Activated B cell treated with CpG ODN at 0.5 μM for 24 hours (primary cell): Measurements from ENCODE around the gene MAML2. TPM values are rescaled to one million over a fixed set of nuclear protein-coding genes. Genes with fewer than 3 reads are reported as not detected.
A peak's percentile ranks its signal among the peaks of the same experiment; 100 is the strongest.

Experiments
- ATAC-seq: fragments of 200-7000 bp; cut with Tn5 transposase; one replicate; pipeline ENCODE4 v1.10.0; 2021; ENCODE audit warnings: low read depth, mild to moderate bottlenecking, moderate library complexity
- CTCF ChIA-PET: fragments of 350-600 bp; sonication (Branson Sonifier 250); formaldehyde crosslinking; loops from one replicate; lab custom pipeline; 2021; ENCODE audit warnings: antibody characterized with exemption; lab: Charles Lee
- POLR2A ChIA-PET: fragments of 350-600 bp; sonication (Branson Sonifier 250); formaldehyde crosslinking; loops from one replicate; lab custom pipeline; 2021; ENCODE audit warnings: antibody characterized with exemption; lab: Charles Lee
- DNase-seq: peaks from one replicate; pipeline ENCODE4 v3.0.0; 2022
- H3K27ac Mint-ChIP-seq: one replicate; pipeline ENCODE4 v1.8.0; 2020; ENCODE audit warnings: mixed read lengths
- H3K27me3 Mint-ChIP-seq: one replicate; pipeline ENCODE4 v1.8.0; 2021; ENCODE audit warnings: mixed read lengths
- H3K36me3 Mint-ChIP-seq: one replicate; pipeline ENCODE4 v1.8.0; 2021; ENCODE audit warnings: low read depth, mixed read lengths
- H3K4me1 Mint-ChIP-seq: one replicate; pipeline ENCODE4 v1.8.0; 2021; ENCODE audit warnings: mixed read lengths
- H3K4me3 Mint-ChIP-seq: one replicate; pipeline ENCODE4 v1.8.0; 2020; ENCODE audit warnings: mild to moderate bottlenecking, mixed read lengths
- H3K9me3 Mint-ChIP-seq: one replicate; pipeline ENCODE4 v1.8.0; 2020; ENCODE audit warnings: mixed read lengths
- intact Hi-C: fragments of 100-400 bp; cut with micrococcal nuclease; formaldehyde crosslinking; loops from one replicate; pipeline ENCODE4 v1.15.1; 2024
- total RNA-seq: library from RNA; stranded (reverse); gene quantifications from 2 replicates; pipeline ENCODE4 v1.2.3, GENCODE V29; 2022
- TF ChIP-seq, protein P1 (sequence below): fragments of 200-600 bp; IDR thresholded peaks from one replicate; pipeline ENCODE4 v1.8.0; 2022; ENCODE audit warnings: antibody characterized with exemption, mild to moderate bottlenecking

MAML2 gene
- total RNA-seq, 1 donor from 2014 or later, result 24.8 TPM

DNA sequence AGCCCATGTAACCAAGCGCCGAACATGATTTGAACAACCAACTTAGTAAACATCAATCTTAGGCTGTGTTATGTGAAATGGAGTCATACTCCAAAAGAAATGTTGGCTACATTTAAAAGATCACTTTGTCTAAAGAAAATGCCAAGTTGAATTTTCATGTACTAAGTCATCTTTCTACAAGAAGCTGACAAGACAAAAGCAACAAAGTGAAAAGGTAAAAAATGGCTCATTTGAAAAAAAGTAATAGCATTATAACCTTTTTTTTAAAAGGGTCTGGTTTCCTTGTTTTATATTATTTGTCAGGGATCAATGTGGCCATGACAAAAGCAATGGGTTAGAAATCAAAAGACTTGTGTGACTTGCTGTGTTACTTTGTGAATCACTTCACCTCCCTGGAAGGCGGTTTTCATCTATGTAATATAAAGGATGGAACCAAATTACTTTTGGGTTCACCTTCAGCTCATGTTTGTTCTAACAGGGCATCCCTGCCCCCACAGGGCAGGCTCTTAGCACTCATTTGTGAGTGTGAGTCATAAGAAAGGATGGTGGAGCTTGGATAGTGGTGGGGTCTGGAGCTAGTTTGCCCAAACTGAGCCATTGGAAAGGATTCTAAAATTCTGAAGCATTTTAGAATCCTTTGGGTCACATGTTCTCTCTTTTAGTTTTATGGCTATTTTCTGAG lies 287.1 kb downstream of the MAML2 start:
- Mint-ChIP-seq H3K36me3 (peaks cover 13% of the 10 kb centered on the region), H3K4me1 (peaks cover 19% of the 10 kb centered on the region), H3K4me3 (no peak overlapping the region), H3K27ac (no peak overlapping the region), H3K9me3 (no peaks in the 10 kb centered on the region), H3K27me3 (no peaks in the 10 kb centered on the region)
- intact Hi-C loops, result loop anchor here (1.0 to 5.0 kb wide), 5 partner anchors 19 to 337 kb away; partner anchors contain the start of gene MAML2
- TF ChIP-seq, protein P1, sequence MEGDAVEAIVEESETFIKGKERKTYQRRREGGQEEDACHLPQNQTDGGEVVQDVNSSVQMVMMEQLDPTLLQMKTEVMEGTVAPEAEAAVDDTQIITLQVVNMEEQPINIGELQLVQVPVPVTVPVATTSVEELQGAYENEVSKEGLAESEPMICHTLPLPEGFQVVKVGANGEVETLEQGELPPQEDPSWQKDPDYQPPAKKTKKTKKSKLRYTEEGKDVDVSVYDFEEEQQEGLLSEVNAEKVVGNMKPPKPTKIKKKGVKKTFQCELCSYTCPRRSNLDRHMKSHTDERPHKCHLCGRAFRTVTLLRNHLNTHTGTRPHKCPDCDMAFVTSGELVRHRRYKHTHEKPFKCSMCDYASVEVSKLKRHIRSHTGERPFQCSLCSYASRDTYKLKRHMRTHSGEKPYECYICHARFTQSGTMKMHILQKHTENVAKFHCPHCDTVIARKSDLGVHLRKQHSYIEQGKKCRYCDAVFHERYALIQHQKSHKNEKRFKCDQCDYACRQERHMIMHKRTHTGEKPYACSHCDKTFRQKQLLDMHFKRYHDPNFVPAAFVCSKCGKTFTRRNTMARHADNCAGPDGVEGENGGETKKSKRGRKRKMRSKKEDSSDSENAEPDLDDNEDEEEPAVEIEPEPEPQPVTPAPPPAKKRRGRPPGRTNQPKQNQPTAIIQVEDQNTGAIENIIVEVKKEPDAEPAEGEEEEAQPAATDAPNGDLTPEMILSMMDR, result no peak
- ATAC-seq (no peak), DNase-seq (no peak)
- ChIA-PET CTCF (interaction anchor here (0.7 to 7.3 kb wide), 24 partner anchors 8 to 369 kb away, joined by 3 to 116 read pairs (median 4); partner anchors contain the start of genes CCDC82, JRKL and MAML2), POLR2A (interaction anchor here (0.6 to 1.9 kb wide), 5 partner anchors 24 to 287 kb away, joined by 3 to 12 read pairs (median 8); partner anchors contain the start of gene MAML2)

DNA sequence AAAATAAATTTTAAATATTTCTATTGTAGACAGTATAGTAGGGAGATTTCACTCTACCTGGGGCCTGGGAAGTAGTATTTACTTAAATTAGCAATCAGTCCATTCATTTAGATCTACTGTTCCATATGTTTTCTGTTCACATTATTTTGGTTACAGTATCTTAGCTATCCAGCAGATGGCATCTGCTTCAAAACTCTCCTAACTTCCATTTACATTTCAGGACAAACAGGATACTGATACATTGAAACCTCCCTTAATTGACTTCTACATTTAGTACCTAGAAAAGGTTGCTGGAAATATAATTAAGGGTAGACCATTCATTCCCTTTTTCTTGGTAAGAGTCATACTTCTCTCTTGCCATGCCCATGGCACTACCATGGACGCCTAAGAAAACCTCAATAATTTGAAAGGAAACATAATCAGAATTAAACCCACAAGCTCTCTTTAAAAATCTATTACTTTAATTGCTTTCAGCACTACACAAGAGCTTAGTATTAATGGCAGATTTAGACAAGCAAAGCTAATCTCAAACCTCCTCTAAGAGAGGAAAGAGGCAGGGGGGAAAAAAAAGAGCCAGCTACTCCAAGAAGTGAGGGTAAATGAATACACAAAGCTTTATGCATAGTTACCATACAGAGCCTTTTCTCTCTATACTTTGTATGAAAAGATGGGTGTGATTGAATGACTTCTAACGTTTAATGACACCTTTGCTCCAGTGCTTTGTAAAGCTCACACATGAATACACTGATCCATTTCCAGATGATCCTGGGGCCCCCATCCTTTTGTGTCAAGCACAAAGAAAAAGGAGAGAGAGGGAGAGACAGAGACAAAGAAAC lies 287.9 kb downstream of the MAML2 start:
- ATAC-seq (no peak), DNase-seq (no peak)
- POLR2A ChIA-PET, result interaction anchor here (1.4 to 1.9 kb wide), 2 partner anchors 24 to 288 kb away, joined by 4 to 12 read pairs; partner anchors contain the start of gene MAML2
- intact Hi-C loops, result loop anchor here (1.0 to 5.0 kb wide), 6 partner anchors 20 to 338 kb away; partner anchors contain the start of gene MAML2
- CTCF ChIA-PET, result interaction anchor here (0.8 to 7.3 kb wide), 25 partner anchors 8 to 371 kb away, joined by 3 to 116 read pairs (median 4); partner anchors contain the start of genes CCDC82, JRKL and MAML2
- H3K27me3 Mint-ChIP-seq, result no peaks in the 10 kb centered on the region
- TF ChIP-seq, protein P1, result peak; percentile 75
- peaks cover 6% of the 10 kb centered on the region for H3K36me3 Mint-ChIP-seq
- H3K4me3 Mint-ChIP-seq, result no peak overlapping the region
- H3K27ac Mint-ChIP-seq, result peak overlapping the region; percentile 15
- H3K9me3 Mint-ChIP-seq, result no peaks in the 10 kb centered on the region
- peaks cover 19% of the 10 kb centered on the region for H3K4me1 Mint-ChIP-seq

DNA sequence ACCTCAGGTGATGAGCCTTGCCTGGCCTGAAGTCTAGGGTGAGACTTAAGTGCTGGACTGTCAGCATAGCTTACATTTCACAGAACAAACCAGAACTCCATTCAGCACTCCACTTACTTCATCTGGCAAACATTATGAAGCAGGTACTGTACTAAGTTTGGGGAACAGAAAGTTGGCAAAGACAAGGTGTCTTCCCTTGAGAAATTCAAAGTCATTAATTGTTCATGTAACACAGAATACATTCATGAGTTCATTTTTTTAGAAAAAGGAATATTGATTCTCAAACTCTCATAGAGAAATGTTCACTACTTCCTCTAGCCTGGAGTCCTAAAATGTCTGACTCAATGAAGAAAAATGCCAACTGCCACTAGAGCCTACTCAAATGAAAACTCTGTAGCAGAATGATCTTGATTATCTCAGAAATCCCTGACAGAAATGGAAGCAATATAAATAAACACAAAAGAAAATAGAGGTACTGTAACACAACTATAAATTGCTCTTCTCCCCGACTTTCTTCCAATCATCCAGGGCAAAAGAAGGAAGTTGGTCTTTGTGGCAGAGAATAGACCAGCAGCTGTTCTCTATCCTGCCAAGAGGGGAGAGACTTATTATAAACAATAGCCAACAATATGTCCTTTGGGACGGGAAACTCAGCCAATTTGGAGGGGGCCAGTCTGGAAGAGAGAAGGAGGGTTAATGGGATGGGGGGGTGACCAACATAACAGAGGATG lies 289.9 kb downstream of the MAML2 start:
- intact Hi-C loops, result loop anchor here (5.0 kb wide), 1 partner anchor 41 kb away; no protein-coding TSS in a partner anchor
- Mint-ChIP-seq H3K4me1 (peaks cover 17% of the 10 kb centered on the region), H3K9me3 (no peaks in the 10 kb centered on the region), H3K36me3 (peaks cover 3% of the 10 kb centered on the region), H3K4me3 (no peak overlapping the region), H3K27me3 (no peaks in the 10 kb centered on the region), H3K27ac (peak overlapping the region; percentile 46)
- TF ChIP-seq, protein P1, result no peak
- ATAC-seq (no peak), DNase-seq (no peak)
- ChIA-PET CTCF (interaction anchor here (1.0 to 7.3 kb wide), 2 partner anchors 288 to 341 kb away, joined by 8 to 116 read pairs; partner anchors contain the start of gene MAML2), POLR2A (no interaction called here)

DNA sequence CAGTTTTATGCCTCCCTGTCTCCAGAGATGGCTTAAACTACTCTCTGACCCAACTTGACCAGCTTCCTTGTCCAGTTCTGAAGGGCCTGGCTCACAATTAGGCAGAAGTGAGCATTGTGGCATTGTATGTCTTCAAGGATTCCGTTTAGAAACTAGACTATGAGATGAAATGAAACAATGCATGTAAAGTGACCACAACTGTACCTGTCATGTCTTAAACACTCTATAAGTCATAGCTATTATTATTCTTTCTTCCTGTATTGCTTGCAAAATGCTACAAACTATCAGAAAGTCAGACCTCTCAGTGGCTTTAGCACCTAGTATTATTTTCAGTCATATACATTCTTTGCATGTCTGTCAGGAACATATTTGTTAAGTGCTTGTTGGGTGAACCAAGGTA lies 291.2 kb downstream of the MAML2 start:
- H3K4me3 Mint-ChIP-seq, result no peak overlapping the region
- no peaks in the 10 kb centered on the region for H3K9me3 Mint-ChIP-seq
- intact Hi-C loops, result loop anchor here (2.0 to 5.0 kb wide), 2 partner anchors 17 to 40 kb away; no protein-coding TSS in a partner anchor
- ChIA-PET CTCF (interaction anchor here (7.3 kb wide), 1 partner anchor 289 kb away, joined by 116 read pairs; the partner anchor contains the start of gene MAML2), POLR2A (interaction anchor here (0.6 kb wide), 1 partner anchor 192 kb away, joined by 8 read pairs; no protein-coding TSS in a partner anchor)
- peaks cover 17% of the 10 kb centered on the region for H3K4me1 Mint-ChIP-seq
- H3K27me3 Mint-ChIP-seq, result no peaks in the 10 kb centered on the region
- H3K27ac Mint-ChIP-seq, result no peak overlapping the region
- H3K36me3 Mint-ChIP-seq, result peaks cover 3% of the 10 kb centered on the region
- TF ChIP-seq, protein P1, result no peak
- DNase-seq (no peak), ATAC-seq (no peak)
